ENCODE data around the gene CRIM1. TPM values are rescaled to one million over a fixed set of nuclear protein-coding genes. Genes with fewer than 3 reads are reported as not detected.

Gene CRIM1
- total RNA-seq, 2 donors from 2014 or later, result 55.7 to 90.7 TPM

DNA sequence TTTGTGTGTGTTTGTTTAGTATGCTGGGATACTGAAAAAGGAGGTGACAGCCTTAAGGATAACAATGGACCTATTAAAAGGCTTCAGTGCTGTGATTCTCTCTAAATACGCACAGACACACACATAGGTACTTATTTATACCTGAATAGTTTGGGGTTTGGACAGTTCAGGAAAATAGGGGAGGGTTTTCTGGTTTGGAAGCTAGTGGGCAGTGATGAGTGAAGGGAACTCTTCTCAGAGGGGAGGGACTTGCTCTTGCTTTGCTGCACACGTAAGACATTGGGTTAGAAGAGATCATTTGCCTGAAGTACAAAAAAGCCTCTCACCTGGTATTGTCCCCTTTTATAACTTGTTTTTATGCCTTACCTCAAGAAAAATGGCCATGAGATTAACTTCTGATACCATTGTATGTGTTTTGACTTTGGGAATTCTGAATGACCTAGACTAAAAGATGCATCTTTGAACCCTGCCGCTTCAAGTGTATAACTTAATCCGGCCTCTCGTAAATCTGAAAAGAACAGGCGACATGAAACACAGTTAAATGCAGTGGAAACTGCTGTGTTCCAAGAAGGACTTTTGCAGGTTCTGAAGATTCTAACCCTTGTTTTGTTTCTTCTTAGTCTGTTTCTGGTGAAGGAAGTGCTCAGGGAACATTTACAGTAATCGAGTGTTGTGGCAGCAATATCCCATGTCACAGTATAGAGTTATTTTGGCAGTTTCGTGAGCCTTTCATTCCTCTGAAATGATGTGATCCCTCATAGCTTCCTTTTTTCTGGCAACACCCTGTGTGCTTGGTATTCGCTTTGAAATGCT is 2.5 kb downstream of the CRIM1 start:
- intact Hi-C loops (cut with DNase I), result loop anchor here (5.0 kb wide), 1 partner anchor 104 kb away; no protein-coding TSS in a partner anchor
- H3K9ac ChIP-seq (ENCODE audit: low read depth in 2 of 2, low read length in 2 of 2), result peak overlapping the region; percentile 77 to 92
- no peak for DNase-seq

DNA sequence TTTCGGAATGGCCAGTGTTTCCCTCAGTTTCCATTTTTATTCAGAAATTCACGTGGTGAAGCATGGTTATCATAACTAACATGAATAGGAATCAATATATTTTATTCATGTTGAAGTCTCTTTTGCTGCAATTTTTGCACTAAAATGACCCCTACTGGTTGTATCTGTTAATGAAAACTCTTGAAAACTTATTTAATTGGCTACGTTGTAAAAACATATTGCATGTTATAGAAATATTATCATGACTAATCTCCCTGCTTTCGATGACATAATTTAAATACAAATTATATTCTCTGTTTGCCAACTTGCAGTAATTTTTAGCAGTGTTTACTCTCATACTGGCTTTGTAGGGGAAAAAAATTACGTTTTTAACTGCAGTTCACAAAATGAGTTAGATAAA is 3.5 kb downstream of the CRIM1 start:
- peaks cover 3% of the 10 kb centered on the region for H3K4me1 ChIP-seq
- H3K27me3 ChIP-seq, result no peaks in the 10 kb centered on the region
- peak overlapping the region; percentile 3 for H3K27ac ChIP-seq
- H3K36me3 ChIP-seq, result no peaks in the 10 kb centered on the region
- intact Hi-C loops (cut with DNase I), result loop anchor here (5.0 kb wide), 1 partner anchor 103 kb away; no protein-coding TSS in a partner anchor
- TF ChIP-seq, protein P1, sequence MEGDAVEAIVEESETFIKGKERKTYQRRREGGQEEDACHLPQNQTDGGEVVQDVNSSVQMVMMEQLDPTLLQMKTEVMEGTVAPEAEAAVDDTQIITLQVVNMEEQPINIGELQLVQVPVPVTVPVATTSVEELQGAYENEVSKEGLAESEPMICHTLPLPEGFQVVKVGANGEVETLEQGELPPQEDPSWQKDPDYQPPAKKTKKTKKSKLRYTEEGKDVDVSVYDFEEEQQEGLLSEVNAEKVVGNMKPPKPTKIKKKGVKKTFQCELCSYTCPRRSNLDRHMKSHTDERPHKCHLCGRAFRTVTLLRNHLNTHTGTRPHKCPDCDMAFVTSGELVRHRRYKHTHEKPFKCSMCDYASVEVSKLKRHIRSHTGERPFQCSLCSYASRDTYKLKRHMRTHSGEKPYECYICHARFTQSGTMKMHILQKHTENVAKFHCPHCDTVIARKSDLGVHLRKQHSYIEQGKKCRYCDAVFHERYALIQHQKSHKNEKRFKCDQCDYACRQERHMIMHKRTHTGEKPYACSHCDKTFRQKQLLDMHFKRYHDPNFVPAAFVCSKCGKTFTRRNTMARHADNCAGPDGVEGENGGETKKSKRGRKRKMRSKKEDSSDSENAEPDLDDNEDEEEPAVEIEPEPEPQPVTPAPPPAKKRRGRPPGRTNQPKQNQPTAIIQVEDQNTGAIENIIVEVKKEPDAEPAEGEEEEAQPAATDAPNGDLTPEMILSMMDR (IDR thresholded peaks at IDR 0.05), result peak; percentile 16
- H3K9ac ChIP-seq (ENCODE audit: low read depth in 2 of 2, low read length in 2 of 2), result peak overlapping the region in 1 of 2 donors; percentile 77
- no peak for DNase-seq
- no peak overlapping the region for H3K4me3 ChIP-seq
- H3K9me3 ChIP-seq, result no peaks in the 10 kb centered on the region

More for the DNA sequence above, 2.5 kb downstream of the CRIM1 start:
- Histone ChIP-seq H3K36me3 (no peaks in the 10 kb centered on the region), H3K9me3 (no peaks in the 10 kb centered on the region), H3K27me3 (no peaks in the 10 kb centered on the region), H3K4me1 (peaks cover 3% of the 10 kb centered on the region), H3K27ac (peak overlapping the region; percentile 88), H3K4me3 (peak overlapping the region; percentile 82)
- TF ChIP-seq, protein P1 (IDR thresholded peaks at IDR 0.05), result peak; percentile 47

DNA sequence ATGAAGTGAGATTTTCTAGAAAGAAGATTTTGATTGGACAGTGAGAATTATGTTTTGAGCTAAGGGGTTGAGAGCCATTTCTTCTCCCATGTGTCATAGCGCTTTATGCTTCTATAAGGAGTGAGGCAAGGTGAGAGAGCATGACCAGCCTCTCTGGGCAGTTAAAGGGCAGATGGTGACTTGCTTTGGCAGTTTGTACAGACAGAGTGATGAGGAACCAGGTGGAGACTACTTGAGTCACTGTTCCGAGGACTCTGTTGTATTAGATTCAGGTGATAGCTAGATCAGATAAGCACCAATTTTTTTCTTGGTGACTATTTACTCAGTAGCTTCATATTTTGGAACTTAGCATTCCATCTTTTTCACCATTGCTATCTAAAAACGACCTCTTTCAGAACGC is 4.5 kb downstream of the CRIM1 start:
- intact Hi-C loops (cut with DNase I), result no loop called here
- no peak overlapping the region for H3K27ac ChIP-seq
- DNase-seq, result no peak
- TF ChIP-seq, protein P1 (IDR thresholded peaks at IDR 0.05), result no peak
- H3K9me3 ChIP-seq, result no peaks in the 10 kb centered on the region
- no peaks in the 10 kb centered on the region for H3K27me3 ChIP-seq
- H3K4me1 ChIP-seq, result peaks cover 3% of the 10 kb centered on the region
- no peaks in the 10 kb centered on the region for H3K36me3 ChIP-seq
- peak overlapping the region in 1 of 2 donors; percentile 32 for H3K9ac ChIP-seq (ENCODE audit: low read depth in 2 of 2, low read length in 2 of 2)
- H3K4me3 ChIP-seq, result no peak overlapping the region

- TF ChIP-seq, protein P1 (IDR thresholded peaks at IDR 0.05), result no peak
- H3K4me3 ChIP-seq, result no peak overlapping the region
- H3K27ac ChIP-seq, result no peak overlapping the region
- no peaks in the 10 kb centered on the region for H3K9me3 ChIP-seq
- H3K4me1 ChIP-seq, result peaks cover 3% of the 10 kb centered on the region
- no peaks in the 10 kb centered on the region for H3K27me3 ChIP-seq
- H3K9ac ChIP-seq (ENCODE audit: low read depth in 2 of 2, low read length in 2 of 2), result no peak overlapping the region
- H3K36me3 ChIP-seq, result no peaks in the 10 kb centered on the region
- no peak for DNase-seq
- intact Hi-C loops (cut with DNase I), result no loop called here
Measured at GRCh38 chr2:36360834-36361233, 5.3 kb downstream of the CRIM1 start.

DNA sequence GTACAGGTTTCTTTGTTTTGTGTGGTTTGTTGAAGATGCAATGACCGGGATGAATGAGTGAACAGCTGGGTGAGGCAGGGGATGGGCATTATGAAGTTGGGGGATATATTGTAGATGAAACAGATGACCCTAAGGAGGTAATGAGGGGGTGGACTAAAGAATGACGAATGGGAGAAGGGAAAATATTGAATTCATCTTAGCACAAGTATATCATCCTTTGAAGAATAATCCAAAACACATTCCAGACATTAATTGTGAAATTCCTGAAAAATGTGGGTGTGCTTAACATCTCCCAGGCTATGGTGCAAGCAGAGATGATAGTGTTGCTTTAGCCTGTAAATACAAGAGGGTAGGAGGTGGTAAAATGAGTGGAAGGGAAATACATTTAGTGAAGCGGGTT is 5.8 kb downstream of the CRIM1 start:
- intact Hi-C loops (cut with DNase I), result no loop called here
- TF ChIP-seq, protein P1 (IDR thresholded peaks at IDR 0.05), result no peak
- peaks cover 3% of the 10 kb centered on the region for H3K4me1 ChIP-seq
- H3K36me3 ChIP-seq, result no peaks in the 10 kb centered on the region
- H3K9me3 ChIP-seq, result no peaks in the 10 kb centered on the region
- H3K4me3 ChIP-seq, result no peak overlapping the region
- no peak for DNase-seq
- H3K27me3 ChIP-seq, result no peaks in the 10 kb centered on the region
- no peak overlapping the region for H3K9ac ChIP-seq (ENCODE audit: low read depth in 2 of 2, low read length in 2 of 2)
- H3K27ac ChIP-seq, result no peak overlapping the region
